Fibroblast of villous mesenchyme (primary cell): ENCODE measurements around the gene ACTR3C. TPM values are rescaled to one million over a fixed set of nuclear protein-coding genes. Genes with fewer than 3 reads are reported as not detected.
"Not testable (repeated sequence)": the region's sequence is repeated elsewhere in the genome, so short reads cannot be mapped to it uniquely, and the experiment has no call there.

ENCODE experiments used
- DNase-seq: peaks from one replicate; pipeline ENCODE4 v3.0.0-alpha.2; 2010; ENCODE audit warnings: low read depth
- H3K4me3 ChIP-seq: 2 replicates; pipeline ENCODE4 v1.5.1; 2011; ENCODE audit warnings: low read depth, mild to moderate bottlenecking, low read length
- CTCF ChIP-seq: IDR thresholded peaks from 2 replicates; pipeline ENCODE4 v1.5.1; 2012; ENCODE audit warnings: low read depth, mild to moderate bottlenecking, low read length; ENCODE audit not compliant: insufficient read depth
- total RNA-seq: library from RNA; depleted of rRNA; stranded (reverse); fragments of >200 nt; gene quantifications from 2 replicates; pipeline ENCODE4 v1.2.3, GENCODE V29; 2012

Gene ACTR3C
- total RNA-seq, 1 donor, result 13.4 TPM

DNA sequence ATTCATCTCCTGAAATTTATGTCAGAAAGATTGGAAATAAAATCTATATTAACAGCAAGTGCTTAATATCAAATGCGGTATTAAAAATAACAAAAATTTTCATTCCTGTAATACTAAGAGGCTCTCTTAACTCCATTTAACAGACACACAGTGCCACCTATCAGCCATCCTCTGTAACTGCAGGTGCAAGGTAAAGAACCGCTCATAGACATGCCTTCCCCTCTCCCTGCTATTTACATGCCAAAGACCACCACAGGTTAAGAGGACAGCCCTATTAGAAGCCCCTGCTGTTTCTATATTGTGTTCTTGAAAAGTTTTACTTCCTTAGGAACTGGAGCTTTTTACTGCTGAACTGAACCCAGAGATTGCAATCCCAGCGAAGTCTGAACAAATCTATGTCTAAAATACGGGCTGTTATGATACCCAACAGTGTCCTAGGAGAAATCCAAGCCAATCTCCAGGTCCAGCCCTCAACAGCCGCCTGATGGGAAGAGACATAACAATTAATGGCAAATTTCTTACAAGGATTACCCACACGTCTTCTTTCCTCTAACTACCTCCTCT, 47.1 kb downstream of the ACTR3C start:
- TF ChIP-seq CTCF, result peak; percentile 64
- peak; percentile 17 for DNase-seq
- H3K4me3 ChIP-seq, result not testable (repeated sequence)

DNA sequence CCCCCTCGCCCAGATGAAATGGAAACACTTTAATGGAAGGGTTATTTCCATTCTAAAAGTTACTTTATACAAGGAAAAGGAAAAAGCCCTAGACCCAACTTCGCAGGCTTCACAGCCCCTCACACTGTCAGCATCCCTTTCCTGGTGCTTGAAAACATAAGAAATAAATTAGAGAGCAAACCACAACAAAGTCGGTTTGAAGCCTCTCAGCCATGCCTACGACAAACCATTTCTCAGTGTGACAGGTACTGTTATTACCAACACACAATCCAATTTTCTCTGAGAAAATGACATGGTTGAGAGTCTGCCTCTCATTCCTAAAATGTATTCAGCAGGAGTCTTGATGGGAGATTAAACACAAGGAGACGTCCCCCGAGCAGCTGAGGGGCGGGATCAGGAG, 51.4 kb downstream of the ACTR3C start:
- DNase-seq, H3K4me3 ChIP-seq: not testable (repeated sequence)

DNA sequence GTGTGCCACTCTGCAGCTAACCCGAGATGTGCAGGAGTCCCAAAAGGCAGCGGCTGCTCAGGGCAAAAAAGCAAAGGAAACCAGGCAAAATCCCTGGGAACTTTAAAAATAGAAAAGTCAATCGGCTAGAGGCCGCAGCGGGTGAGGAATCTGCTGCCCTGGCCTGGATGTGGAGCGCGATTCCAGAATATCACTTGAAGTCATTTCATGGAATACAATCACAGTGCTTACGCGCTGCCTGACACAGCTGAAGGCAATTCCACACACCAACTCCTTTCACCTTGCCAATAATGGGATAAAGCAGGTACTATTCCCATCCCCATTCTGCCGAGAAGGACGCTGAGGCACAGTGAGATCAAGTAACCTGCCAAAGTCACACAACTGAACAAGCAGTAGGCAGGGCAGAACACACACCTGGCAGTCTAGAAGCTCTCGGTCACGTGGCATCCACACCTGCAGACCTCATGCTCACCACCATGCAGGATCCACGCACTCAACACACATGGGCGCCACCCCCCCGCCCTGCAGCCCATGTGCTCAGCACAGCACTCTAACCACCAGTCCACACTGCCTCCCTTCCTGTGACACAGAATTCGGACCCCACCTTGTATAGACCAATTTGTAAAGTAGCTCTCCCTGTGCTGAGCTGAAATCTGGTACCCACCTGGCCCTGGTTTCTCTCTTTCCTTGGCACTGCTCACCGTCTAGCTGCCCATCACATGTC, 53.1 kb downstream of the ACTR3C start:
- not testable (repeated sequence) for H3K4me3 ChIP-seq, DNase-seq

- H3K4me3 ChIP-seq, DNase-seq: not testable (repeated sequence)
Measured at GRCh38 chr7:150268798-150269197, 54.5 kb downstream of the ACTR3C start.

GRCh38 chr7:150268287-150268686, 55.1 kb downstream of the ACTR3C start:
- not testable (repeated sequence) for H3K4me3 ChIP-seq, DNase-seq

DNA sequence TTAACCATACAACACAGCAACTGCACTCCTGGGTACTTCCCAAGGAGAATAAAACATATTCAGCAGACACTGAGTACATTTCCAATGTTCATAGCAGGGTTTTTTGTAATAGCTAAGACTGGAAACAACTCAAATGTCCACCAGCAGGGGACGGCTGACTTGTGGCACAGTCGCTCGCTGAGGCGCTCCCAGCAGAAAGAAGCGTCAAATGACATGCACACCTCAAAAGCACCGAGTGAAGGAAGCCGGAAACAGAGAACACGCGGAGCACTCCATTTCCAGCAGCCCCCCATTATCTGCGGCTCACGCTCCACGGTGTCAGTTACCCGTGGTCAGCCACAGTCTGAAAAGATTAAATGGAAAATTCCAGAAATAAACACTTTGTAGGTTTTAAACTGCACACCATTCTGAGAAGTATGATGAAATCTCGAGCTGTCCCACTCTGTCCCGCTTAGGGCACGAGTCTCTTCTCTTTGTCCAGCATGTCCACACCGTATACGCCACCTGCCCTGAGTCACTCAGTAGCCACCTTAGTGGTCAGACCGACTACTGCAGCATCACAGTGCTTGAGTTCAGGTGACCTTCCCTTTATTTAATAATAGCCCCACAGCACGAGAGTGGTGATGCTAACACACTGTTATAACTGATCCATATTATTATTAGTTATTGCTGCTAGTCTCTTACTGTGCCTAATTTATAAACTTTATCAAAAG, 56.2 kb downstream of the ACTR3C start:
- not testable (repeated sequence) for DNase-seq

DNA sequence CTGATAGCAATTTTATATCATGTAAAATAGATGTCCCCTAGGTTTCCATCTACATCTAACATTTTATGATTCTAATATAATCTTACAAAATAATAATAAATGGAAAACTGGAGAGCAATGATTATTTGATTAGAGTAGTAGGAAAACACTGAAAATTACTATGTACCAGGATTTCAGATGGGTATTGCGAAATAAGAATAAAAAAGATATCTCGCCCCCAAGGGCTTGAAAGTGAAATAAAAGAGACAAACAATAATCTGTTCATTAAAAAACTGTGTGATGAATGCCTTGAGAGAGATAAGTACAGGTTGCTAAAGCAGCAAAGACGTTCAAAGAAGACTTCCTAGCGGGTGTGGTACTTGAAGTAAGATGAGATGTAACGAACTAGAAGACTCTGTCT, 60.7 kb downstream of the ACTR3C start:
- H3K4me3 ChIP-seq, result not testable (repeated sequence)

More for the DNA sequence above, 56.2 kb downstream of the ACTR3C start:
- not testable (repeated sequence) for H3K4me3 ChIP-seq

GRCh38 chr7:150247745-150248144, 75.6 kb downstream of the ACTR3C start:
- not testable (repeated sequence) for DNase-seq

More for the DNA sequence above, 60.7 kb downstream of the ACTR3C start:
- DNase-seq, result not testable (repeated sequence)

DNA sequence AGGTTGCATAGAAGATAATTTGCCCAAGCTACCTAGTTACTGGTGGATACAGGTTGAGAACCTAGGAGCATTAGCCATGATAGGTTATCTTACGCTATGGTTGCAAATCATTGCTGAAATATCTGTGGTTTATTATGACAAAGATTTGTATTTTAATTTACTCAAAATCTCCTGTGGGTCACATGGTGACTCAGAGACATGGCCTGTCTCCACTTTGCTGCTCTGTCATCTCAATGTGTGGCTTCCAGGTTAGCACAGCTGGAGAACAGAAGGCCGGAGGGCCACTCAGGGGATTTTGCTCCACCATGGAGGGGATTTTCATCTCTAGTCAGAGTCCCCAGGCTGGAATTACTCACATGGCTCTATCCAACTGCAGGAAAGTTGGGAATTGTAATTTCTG, 78.1 kb downstream of the ACTR3C start:
- DNase-seq, result not testable (repeated sequence)

More at GRCh38 chr7:150247745-150248144, 75.6 kb downstream of the ACTR3C start:
- H3K4me3 ChIP-seq, result not testable (repeated sequence)

GRCh38 chr7:150242935-150243334, 80.4 kb downstream of the ACTR3C start:
- DNase-seq, result not testable (repeated sequence)

More for the DNA sequence above, 78.1 kb downstream of the ACTR3C start:
- not testable (repeated sequence) for H3K4me3 ChIP-seq

DNA sequence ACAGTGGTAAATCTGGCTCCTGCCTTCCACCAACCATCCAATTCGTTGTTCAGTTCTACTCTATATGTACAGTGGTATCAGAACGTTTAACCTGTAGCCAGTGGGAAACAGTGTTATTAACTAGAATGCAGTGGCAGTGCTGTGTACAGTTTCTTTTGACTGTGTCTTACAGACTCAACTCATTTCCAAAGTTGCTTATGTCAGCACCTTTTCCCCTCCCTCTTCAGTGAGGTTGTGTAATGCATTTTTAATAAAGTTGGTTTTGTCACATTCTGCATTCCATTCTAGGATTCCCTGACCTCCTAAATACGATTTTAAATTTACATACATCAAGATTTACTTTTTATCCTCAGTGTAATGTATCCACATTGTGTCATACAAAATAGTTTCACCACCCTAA, 97.9 kb downstream of the ACTR3C start:
- H3K4me3 ChIP-seq, DNase-seq: not testable (repeated sequence)

More at GRCh38 chr7:150242935-150243334, 80.4 kb downstream of the ACTR3C start:
- not testable (repeated sequence) for H3K4me3 ChIP-seq

DNA sequence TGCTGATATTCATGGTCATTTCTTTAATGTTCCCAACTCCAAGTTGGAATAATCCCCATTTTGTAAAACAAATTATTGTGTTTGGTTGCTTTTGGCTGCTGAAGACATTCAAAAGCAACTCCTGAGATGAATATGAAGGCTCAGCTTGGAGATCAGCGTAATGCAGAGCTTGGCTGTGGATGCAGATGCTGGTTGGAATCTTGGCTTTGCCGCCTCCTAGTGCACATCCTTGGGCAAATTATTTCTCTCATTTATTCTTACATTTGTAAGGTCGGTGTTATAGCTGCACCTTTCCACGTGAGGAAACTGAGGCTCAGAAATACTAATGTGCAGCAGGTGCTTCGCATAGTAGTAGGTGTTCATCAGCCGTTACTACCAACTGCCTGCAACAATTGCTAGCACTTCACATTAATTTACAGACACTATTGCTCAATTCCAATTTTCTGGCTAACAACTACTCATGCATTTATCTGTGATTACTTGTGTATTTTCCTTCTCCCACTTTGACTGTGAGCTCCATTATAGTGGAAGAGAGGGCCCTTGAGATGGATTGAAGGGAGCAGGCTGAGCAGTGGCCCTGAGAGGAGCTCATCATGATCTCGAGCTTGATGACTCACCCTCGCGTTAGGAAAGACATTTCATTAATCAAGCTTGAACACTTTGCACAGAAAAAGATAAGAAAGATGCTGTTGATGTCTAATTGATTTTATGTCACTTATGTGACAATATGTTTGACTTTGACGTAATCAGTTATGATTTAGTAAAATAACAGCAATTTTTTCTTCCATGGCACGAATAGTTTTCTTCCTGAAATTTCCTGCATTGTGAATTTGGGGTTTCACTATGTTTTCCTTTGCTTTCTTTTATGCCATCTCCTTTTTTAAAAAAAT, 101.0 kb downstream of the ACTR3C start:
- not testable (repeated sequence) for H3K4me3 ChIP-seq
- peak; percentile 20 for DNase-seq
- TF ChIP-seq CTCF, result peak; percentile 4

DNA sequence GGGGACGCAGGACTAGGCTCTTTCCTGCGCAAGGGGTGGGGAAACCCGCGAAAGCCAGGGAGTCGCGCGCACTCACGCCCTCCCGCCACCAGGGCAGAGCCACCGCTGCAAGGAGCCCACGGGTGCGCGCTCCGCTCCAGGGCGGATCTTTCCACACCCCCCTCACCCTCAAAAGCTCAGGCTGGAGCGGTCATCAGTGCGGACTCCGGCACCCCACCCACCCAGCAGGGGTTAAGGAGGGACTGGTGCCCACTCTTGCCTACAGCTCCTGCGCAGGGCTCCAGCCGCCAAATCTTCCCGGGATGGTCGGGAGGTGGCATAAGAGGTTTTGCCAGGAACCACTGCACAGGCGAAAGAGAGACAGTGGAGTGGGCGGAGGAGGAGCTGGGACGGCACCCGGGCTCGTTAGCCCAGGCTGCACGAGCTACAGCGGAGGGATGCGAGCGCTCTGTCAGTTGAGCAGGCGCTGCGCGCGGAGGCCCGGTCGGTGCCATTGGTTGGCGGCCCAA, 102.6 kb downstream of the ACTR3C start:
- H3K4me3 ChIP-seq, DNase-seq: not testable (repeated sequence)

GRCh38 chr7:150219941-150220658, 103.2 kb downstream of the ACTR3C start:
- H3K4me3 ChIP-seq, DNase-seq: not testable (repeated sequence)

- not testable (repeated sequence) for DNase-seq, H3K4me3 ChIP-seq
Measured at GRCh38 chr7:150206848-150207247, 116.5 kb downstream of the ACTR3C start.
